Hematopoietic multipotent progenitor cell (in vitro differentiated cells): ENCODE results near the gene MIA3. TPM values are rescaled to one million over a fixed set of nuclear protein-coding genes. Genes with fewer than 3 reads are reported as not detected.
"Not testable (repeated sequence)": the region's sequence is repeated elsewhere in the genome, so short reads cannot be mapped to it uniquely, and the experiment has no call there.

Source experiments
- DNase-seq, 3 donors: peaks; one replicate each; pipeline ENCODE4 v3.0.0-alpha.2; 2011 to 2015; ENCODE audit warnings: low read depth in 2 of 3, low spot score in 2 of 3
- total RNA-seq: library from RNA; depleted of rRNA; stranded (reverse); fragments of >200 nt; gene quantifications from one replicate; pipeline ENCODE4 v1.2.3, GENCODE V29; 2012

MIA3 gene, protein sequence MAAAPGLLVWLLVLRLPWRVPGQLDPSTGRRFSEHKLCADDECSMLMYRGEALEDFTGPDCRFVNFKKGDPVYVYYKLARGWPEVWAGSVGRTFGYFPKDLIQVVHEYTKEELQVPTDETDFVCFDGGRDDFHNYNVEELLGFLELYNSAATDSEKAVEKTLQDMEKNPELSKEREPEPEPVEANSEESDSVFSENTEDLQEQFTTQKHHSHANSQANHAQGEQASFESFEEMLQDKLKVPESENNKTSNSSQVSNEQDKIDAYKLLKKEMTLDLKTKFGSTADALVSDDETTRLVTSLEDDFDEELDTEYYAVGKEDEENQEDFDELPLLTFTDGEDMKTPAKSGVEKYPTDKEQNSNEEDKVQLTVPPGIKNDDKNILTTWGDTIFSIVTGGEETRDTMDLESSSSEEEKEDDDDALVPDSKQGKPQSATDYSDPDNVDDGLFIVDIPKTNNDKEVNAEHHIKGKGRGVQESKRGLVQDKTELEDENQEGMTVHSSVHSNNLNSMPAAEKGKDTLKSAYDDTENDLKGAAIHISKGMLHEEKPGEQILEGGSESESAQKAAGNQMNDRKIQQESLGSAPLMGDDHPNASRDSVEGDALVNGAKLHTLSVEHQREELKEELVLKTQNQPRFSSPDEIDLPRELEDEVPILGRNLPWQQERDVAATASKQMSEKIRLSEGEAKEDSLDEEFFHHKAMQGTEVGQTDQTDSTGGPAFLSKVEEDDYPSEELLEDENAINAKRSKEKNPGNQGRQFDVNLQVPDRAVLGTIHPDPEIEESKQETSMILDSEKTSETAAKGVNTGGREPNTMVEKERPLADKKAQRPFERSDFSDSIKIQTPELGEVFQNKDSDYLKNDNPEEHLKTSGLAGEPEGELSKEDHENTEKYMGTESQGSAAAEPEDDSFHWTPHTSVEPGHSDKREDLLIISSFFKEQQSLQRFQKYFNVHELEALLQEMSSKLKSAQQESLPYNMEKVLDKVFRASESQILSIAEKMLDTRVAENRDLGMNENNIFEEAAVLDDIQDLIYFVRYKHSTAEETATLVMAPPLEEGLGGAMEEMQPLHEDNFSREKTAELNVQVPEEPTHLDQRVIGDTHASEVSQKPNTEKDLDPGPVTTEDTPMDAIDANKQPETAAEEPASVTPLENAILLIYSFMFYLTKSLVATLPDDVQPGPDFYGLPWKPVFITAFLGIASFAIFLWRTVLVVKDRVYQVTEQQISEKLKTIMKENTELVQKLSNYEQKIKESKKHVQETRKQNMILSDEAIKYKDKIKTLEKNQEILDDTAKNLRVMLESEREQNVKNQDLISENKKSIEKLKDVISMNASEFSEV (N-terminal part only)
- total RNA-seq, result 66.0 TPM

DNA sequence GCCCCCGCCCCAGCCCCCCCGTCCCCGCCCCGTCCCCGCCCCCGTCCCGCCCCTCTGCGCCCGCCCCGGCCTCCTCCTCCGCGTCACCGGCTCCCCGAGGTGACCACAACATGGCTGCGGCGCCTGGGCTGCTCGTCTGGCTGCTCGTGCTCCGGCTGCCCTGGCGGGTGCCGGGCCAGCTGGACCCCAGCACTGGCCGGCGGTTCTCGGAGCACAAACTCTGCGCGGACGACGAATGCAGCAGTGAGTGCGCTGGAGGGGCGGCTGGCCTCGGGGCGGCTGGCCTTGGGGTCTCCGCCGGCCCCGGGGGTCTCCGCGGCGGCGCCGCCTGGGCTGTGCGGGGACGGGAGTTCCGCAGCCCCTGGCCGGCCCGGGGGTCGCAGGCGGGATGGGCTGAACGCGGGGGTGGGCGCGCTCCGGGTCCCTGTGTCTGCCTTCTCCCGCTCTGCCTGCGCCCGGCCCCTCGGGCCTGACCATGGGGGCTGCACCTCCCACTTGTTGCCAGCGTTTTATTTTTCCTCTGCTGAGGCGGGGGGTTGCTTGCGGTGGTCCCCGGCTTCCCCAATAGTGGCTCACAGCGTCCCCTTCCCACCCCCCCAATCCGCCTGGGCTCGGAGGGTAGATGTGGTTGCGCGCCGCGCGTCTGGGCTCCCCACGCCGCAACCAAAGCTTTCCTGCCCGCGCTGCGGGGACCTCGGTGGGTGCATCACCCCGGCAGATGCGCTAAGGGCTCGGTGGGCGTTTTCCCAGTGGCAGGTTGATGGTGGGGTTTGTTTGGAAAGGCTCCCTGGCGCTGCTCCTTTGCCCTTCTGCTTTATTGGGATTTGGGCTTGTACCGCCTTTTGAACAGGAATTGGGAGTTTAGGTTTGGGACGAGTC lies at the start of gene MIA3:
Gene MIA3, plus strand, starts transcription at position 97 of the 879 bp plus-strand sequence. Its CDS starts 14 bp downstream, at position 111.
- peak; percentile 26 to 54 (median 39) for DNase-seq

DNA sequence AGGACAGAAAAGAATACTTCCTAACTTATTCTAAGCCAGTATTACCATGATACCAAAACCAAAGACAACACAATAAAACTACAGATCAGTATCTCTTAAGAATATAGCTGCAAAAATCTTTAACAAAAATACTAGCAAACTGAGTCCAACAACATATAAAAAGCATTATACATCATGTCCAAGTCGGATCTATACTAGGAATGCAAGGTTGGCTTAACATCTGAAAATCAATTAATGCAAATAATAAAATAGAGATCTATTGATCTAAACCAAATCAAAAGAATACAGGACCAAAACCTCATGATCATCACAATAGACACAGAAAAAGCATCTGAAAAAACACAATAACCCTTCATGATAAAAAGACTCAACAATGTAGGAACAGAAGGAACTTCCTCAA lies 47.1 kb upstream of the MIA3 start:
- DNase-seq, result no peak

DNA sequence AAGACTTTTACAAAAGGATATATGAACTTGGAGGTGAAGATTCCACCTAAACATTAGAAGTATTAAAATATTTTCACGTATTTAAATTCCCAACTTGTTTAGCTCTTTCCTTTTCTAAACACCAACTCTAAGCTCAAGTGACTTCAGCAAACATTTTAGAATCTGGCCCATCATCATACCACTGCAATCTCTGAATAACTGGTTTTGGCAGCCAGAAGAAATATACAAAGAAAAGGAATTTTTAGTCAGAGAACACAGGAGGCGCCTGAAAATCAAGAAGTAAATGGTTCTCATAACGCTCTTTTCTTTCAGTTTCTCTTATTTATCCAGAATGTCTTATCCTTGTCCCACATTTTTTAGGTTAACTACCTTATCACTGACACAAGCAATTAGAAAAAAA lies 38.6 kb upstream of the MIA3 start:
- no peak for DNase-seq

DNA sequence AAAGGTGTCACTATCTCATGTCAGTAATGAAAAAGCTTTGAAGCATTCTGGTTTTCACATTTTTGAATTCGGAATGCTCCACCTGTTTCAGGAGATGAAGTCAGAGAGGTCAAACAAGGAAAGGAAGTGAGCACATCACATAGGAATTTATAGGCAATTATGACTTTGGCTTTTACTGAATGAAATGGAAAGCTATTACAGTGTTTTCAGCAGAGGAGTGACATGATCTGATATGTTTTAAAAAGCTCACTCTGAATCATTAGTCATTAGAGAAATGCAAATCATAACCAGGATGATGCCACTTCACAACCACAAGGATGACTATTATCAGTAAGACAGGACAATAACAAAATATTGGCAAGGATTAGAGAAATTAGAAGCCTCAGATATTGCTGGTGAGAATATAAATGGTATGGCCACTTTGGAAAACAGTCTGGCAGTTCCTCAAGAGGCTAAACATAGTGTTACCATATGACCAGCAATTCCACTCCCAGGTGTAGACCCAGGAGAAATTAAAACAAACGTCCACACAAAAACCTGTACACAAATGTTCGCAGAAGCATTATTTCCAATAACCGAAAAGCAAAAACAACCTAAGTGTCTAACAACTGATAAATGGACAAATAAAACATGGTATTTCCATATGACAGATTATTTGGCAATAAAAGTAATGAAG lies 35.7 kb upstream of the MIA3 start:
- no peak for DNase-seq

DNA sequence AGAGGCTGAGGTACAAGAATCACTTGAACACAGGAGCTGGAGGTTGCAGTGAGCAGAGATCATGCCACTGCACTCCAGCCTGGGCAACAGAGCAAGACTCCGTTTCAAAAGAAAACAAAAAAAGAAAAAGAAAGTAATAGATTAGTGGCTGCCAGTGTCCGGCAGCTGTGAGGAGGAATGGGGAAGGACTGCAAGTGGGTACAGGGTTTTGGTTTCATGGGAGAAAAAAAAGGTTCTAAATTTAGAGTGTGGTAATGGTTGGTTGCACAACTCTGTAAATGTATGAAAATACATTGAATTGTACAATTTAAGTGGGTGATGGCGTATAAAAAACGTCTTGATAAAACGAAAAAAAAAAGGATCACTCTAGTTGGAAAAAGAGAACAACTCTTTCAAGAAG lies 34.8 kb upstream of the MIA3 start:
- DNase-seq, result no peak

DNA sequence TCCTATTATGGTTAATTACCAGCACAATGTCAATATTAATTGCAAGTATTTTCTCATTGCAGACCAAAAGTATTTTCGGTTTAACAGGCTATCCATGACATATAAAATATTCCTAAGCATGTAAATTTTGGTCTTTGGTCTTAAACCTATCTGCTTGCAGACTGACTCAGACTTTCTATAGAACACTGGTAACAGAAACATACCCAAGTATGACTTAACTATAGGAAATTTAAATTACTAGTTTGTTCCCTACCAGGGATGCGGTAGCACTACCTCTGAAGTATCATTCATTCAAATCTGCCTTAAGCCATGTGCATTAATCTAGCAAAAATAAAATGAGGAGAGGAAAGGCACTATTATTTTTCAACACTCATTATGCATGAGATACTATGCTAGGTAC lies 31.1 kb upstream of the MIA3 start:
- no peak for DNase-seq

DNA sequence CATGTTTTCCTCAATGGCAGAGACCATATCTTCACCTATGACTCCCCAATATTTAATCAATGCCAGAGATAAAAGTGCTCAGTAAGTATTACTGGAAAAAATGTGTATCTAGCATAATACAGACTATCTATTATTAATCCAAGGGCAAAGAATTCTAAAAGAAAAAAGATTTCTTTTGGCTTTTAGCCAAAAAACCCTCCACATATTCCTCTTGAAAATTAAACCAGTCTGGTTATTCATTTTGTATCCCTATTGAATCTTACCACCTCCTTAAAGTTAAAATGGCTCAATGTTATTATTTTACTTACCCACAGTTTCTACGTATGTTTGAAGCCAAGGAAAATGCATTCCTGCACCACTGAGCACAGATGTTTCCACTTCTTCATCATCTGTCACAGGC lies 29.8 kb upstream of the MIA3 start:
- no peak for DNase-seq

DNA sequence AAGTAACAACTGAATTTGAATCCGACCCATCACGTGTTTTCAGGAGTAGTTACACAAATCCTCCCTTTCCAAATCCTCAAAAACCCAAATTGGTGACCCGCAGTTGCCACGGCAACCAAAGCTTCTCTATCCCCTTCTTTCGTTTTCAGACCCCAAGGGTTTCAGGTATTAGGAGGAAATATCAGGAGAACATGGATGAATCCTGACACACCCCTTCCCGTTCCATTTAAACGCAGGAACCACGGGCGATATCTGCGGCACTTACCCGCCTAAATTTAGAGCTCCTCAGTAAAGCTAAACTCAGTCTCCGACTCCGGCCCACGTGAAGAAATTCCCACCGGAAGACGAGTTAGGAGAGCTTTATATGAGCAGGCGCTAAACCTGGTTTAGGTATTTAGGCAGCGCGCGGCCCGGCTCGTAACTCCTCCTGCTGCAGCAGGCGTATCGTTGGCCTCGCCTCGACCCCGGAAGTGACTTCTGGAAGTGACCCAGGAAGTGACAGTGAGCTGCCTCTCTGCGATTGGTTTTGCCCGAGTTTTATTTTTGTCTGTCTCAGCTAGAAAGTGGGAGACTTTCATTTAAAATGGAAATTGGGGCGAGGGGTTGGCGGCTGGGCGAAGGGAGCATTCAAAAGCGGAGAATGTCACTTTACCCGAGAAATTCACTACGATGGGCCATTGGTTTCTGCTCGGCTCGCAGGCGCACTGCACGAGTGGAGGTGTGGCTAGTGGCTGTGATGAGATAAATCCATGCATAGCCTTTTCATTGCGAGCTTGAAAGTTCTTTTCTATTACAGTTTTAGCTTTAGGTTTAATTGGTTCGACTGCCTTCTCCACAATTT lies 28.2 kb upstream of the MIA3 start, which contains the start of gene TAF1A:
Gene TAF1A, minus strand, starts transcription at position 472 of the 841 bp plus-strand sequence.
- peak; percentile 58 to 85 (median 78) for DNase-seq

DNA sequence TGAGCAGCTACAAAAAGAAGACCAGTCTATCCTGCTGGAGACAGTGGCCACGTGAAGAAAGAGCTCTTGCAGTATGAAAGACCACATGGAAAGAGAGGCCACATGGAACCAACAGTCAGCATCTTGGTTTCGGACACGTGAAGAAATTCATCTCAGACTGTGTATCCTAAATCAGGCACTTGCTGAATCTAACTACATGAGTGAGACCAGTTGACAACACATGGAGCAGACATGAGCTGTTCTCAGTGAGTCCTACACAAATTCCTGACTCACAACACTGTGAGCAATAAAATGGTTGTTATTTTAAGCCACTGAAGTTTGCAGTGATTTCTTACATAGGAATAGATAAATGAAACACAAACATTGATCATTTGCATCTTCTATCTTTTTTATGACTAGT lies 25.7 kb upstream of the MIA3 start:
- no peak for DNase-seq

DNA sequence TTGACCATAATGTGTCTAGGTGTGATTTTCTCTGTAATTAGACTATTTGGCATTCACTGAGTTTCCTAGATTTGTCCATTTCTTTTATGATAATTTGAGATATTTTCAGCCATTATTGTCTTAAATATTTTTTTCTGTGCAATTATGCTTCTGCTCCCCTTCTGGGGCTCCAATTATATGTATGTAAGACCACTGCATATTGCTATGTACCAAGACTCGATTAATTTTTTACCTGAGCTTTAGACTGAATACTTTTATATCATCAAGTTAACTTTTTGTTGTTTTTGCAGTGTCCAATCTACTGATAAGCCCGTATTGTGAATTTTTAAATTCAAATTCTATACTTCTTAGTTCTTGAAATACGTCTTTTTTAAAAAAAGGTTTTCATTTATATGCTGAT lies 23.1 kb upstream of the MIA3 start:
- no peak for DNase-seq

DNA sequence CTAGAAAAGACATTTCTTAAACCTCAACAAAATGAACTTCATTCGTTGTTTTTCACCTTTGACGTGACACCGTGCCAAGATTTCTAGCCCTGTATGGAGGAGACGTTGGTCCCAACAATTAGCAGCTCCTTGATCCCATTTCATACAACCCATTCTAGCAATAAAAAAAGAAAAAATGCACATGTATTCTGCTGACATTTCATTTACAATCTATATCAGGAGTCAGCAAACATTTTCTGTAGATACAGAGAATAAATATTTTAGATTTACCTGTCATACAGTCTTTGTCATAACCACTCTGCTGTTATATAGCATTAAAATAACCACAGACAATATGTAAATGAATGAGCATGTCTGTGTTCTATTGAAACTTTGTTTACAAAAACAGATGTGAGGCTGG lies 21.2 kb upstream of the MIA3 start:
- no peak for DNase-seq

DNA sequence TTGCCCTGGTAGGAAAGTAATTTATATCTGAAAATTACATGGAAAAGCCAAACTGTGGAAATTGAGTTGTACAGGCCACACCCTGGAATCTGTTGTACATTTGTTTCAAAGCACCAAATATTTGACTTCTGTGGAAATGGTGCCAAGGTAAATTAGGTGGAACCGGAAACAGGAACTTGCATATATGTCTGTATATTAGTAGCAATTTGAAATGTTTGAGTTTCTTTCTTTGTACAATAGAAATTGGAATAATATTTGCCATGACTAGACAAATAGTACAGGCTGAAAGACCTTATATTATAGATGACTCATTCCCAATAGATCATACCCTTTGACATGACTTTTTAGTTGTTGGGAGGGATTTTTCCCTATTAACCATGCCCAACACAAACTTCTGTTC lies 17.6 kb upstream of the MIA3 start:
- no peak for DNase-seq

DNA sequence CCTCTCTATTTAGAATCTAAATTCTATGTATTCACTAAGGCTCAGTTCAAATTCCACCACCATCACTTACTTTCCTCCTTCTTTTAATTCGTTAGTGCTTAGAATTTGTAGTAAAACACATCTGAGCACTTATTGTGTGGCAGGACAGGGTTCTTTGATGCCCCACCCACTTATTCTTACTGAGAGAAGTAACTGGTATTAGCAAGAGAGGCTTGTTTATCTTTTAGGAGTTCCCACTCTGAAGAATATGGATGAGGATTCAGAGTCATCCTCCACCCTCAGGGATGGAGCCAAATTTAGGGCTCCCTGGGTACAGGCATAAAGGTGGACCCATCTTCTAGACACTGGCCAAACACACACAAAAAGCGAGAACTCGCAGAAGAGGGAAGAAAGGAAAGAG lies 16.6 kb upstream of the MIA3 start:
- no peak for DNase-seq

DNA sequence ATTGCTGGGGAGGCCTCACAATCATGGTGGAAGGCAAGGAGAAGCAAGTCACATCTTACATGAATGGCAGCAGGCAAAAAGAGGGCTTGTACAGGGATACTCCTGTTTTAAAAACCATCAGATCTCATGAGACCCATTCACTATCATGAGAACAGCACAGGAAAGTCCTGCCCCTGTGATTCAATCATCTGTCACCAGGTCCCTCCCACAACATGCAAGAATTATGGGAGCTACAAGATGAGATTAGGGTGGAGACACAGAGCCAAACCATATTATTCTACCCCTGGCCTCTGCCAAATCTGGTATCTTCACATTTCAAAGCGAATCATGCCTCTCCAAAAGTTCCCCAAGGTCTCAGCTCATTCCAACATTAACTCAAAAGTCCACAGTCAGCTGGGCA lies 11.1 kb upstream of the MIA3 start:
- DNase-seq, result no peak

DNA sequence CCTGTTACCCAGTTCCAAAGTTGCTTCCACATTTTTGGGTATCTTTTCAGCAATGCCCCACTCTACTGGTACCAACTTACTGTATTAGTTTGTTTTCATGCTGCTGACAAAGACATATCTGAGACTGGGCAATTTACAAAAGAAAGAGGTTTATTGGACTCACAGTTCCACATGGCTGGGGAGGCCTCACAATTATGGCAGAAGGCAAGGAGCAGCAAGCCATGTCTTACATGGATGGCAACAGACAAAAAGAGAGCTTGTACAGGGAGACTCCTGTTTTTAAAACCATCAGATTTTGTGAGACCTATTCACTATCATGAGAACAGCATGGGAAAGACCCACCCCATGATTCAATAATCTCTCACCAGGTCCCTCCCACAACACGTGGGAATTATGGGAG lies 8.8 kb upstream of the MIA3 start:
- not testable (repeated sequence) for DNase-seq

DNA sequence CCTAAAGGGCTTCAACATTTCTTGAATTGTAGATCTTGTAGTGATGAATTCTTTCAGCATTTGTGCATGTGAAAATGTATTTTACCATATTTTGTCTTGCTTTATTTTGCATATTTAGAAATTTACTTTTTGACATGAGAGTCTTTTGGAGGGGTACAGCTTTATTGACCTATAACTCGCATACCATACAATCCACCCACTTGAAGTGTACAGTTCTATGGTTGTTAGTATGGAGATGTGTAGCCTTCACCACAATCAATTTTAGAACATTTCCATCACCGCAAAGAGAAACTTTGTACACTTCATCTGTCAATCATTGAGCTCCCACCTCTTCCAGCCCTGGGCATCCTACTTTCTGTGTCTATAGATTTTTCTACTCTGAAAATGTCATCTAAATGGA lies 7.2 kb upstream of the MIA3 start:
- no peak for DNase-seq

DNA sequence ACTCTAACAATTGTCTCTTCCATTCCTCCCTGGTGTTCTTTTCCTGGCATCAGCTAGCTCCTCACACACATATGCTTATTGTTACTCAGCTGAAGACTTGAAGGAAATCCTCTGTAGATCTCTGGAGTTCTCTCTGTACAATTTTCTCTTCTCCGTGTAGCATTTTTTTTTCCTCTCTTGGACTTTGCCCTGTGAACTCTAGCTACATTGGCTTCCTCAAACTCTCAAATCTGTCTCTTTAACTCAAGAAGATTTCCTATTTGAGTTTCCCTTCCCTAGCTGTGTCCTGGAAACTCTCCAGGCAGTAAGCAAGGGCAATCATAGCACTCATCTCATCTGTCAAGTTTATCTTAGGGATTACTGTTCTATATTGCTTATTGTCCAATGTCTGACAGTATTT lies 4.3 kb upstream of the MIA3 start:
- no peak for DNase-seq

DNA sequence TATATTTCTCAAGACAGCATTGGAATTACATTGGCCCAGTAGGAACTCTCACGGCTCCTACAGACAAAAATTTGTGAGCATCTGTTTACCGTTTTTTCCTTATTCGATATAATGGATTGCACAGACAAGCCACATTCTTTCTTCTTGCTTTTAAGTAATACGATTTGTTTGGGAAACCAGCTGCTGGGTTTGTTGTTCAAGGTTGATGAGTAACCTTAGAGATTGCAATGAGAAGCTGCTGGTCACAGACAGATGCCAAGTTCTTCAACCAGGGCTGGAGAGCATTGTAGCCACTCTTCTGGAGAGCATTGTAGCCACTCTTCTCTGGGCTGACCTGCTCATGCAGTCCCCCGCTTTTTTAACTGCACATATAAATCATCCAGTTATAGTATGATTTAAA lies 1.4 kb upstream of the MIA3 start:
- peak in 1 of 3 donors; percentile 8 for DNase-seq
